HG02798 (cell line): ENCODE measurements around the gene PTPN14.

ENCODE experiments used
- ATAC-seq: cut with Tn5 transposase; IDR thresholded peaks from one replicate; pipeline ENCODE4 v1.9.1; 2021; ENCODE audit warnings: mild to moderate bottlenecking; ENCODE audit not compliant: unreplicated experiment, poor library complexity

Gene PTPN14

GRCh38 chr1:214352838-214353237 lies 198.6 kb downstream of the PTPN14 start:
- ATAC-seq = no peak

DNA sequence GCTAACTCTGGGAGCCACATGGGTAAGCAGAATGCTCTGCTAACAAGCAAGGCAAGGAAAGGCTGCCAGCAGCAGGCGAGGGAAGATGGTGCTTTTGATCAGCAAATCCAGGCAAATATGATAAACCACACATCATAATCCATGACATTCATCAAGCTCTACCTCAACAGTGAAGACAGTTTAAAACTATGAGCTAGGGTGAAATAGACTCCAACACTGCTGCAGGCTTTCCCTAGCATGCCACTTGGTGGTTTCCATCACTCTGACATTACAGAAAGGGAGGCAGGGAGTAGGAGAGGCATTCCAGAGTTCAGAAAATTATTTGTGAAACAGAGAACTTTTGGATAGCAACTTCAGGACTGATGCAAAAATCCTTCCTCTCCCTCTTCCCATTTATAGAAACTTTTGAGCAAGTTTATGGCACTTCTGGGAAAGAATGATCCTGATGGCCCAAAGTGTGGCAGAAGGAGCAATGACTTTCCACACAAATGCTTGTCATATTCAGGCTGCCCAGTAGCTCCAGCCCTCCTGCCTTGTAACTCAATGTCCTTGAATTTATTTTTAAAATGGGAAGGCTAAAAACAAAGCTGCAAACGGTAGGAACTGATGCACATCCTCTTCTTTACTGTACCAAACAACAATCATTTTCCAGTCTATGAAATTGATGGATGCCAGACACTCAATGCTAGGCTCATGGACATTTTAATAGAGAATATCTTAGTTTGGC lies 199.7 kb downstream of the PTPN14 start:
- no peak for ATAC-seq

- no peak for ATAC-seq
These were observed 201.6 kb downstream of the PTPN14 start for GRCh38 chr1:214349781-214350180.

DNA sequence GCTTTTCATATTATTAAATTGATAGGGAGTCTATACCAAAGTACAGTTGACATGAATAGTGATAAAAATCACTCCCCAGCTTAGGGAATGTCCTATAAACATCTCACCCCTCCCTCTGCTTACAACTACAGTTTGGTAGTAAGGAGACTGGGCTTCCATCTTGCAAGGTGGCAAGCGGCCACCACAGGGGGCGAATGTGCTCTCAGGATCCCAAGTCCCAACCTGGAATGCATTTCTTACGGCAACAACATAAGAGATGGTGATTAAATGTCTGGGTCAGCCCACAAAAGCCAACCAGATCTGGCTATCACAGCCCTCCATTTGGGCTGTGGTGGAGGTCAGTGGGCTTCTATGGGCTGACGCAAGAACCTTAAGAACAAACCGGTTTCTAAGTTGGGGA lies 202.4 kb downstream of the PTPN14 start:
- no peak for ATAC-seq

GRCh38 chr1:214344897-214345296 lies 206.5 kb downstream of the PTPN14 start:
- ATAC-seq = no peak

GRCh38 chr1:214342525-214342924 lies 208.9 kb downstream of the PTPN14 start:
- ATAC-seq = no peak

DNA sequence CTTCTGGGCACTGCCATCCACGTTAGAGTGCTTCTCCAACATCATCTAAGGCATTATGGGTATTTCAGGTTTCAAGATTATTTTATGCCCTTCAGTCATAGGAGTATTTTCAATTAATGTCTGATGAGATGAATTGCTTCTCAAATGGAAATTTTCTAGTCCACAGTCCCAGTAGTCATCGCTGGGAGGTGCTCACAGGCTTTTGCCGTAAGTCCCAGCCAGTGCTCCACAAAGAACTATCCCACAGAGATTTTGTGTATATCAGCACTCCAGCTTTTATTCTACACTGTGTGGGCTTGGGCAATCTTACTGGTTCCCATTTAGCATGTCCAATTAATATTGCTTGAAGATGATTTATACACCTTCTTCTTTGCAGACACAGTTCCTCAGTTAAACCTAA lies 209.5 kb downstream of the PTPN14 start:
- ATAC-seq = no peak

DNA sequence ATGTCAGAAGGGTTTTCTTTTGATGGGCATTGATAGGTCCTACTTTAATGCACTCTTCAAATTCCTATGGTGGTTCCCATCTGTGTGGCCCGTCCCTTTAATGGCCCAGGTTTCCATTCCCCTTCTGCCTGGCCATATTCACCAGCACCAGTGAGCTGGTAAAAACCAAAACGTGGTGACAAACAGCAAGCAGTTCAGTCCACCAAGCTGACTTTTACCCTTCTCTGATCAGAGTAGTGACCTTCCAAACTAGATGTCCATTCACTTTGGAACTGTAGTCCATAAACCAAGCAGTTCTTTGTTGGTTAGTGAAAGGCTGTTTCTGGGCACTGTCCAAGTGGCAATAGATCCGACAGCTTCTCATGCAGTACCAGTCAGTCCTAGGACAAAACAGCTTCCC lies 209.9 kb downstream of the PTPN14 start:
- no peak for ATAC-seq

- no peak for ATAC-seq
These were observed 213.2 kb downstream of the PTPN14 start for GRCh38 chr1:214338212-214338611.

GRCh38 chr1:214337511-214337910 lies 213.9 kb downstream of the PTPN14 start:
- no peak for ATAC-seq

- no peak for ATAC-seq
These were observed 214.4 kb downstream of the PTPN14 start for GRCh38 chr1:214337015-214337414.

DNA sequence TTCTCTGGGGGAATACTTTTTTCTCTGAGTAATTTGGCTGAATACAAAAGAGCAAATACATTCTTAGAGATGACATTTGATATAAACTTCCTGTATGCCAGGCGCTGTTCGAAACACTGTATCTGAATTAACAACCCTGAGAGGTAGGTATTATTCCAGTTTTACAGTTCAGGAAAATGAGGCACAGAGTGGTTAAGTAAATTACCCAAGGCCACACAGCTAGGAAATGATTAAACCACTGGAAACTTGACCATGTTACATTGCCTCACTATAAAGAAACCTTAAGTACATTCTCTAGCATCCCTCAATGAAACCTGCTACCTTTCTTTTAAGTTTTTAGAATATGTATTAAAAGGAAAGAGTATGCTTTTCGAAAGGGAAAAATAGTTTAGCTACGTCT lies 215.8 kb downstream of the PTPN14 start:
- ATAC-seq = no peak

DNA sequence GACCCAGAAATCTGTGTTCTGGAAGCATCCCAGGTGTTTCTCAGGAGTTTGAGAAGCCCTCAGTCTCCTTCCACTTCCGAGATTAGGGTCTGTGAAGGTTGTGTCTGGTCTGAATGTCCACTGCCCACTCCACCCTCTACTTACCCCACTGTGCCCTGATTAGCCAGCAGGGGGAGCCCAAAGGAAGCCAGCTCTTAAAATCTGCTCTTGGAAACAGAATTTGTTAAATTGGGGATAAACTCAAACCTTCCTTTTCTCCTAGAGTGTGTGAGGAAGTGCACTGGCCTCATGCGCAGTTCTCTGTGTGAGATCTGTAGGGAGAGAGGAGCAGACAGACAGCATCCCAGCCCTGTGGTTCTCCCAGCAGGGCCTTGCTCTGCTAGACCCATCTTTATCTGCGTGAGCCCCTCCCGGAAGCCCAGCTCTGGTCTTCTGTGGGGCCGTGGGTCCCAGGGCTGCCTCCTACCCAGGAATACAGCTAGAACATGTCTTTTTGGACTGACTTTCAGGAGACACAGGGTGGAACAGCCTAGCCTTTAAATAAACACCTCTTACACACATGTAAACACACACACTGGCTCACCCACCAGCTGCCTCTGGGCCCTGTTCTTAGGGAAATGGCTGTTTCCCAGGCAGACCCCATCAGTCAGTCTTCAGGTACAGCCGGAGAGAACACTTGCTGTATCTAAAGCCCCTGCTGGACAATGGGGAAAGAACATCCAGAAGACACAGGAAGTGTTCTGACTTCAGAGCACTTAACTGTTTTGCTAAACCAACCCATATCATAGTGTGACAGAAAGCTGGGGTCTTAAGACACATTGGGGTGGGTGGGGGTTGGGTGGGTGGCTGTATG lies 218.2 kb downstream of the PTPN14 start:
- ATAC-seq = peak; percentile 36

DNA sequence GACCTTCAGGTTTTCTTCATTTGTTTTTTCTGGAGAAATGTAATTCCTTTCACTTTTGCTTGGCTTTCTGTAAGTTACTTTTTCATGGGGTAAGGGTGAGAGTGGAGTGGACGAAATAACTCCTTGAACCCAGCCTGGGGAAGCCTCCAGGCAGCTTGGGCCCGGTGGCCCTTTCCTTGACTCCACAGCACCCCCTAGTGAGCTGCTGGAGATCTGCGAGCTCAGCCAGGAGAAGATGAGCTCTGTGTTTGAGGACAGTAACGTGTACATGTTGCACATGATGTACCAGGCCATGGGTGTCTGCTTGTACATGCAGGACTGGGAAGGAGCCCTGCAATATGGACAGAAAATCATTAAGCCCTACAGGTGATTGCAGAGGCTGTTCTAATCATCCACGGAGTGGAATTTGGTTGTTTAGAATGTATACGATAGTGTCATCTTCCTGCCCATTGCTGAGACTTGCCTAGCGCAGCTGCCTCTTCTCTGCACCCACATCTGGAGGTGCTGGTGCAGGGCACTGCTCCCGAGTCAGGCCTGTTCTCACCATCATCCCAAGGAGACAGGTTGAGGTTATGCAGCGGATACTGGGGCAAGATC lies 219.5 kb downstream of the PTPN14 start:
- ATAC-seq = peak; percentile 45

- ATAC-seq = no peak
These were observed 220.2 kb downstream of the PTPN14 start for GRCh38 chr1:214331180-214331579.

DNA sequence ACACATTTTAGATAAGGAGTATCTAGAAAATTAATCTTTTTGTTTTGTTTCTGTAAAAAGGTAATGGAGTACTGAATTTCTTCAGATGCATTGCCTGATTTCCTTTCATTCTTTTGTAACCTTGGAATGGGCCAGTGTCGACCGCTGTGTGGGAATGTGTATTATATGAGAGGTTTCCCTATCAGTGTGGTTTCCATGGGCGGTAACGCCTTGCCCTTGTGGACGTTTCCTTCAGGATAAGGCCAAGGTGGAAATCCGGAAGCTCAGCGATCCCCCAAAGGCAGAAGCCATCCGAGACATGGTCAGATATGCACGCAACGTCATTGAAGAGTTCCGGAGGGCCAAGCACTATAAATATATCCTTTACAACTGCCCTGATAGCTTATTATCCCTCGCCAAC lies 220.7 kb downstream of the PTPN14 start:
- ATAC-seq = no peak

DNA sequence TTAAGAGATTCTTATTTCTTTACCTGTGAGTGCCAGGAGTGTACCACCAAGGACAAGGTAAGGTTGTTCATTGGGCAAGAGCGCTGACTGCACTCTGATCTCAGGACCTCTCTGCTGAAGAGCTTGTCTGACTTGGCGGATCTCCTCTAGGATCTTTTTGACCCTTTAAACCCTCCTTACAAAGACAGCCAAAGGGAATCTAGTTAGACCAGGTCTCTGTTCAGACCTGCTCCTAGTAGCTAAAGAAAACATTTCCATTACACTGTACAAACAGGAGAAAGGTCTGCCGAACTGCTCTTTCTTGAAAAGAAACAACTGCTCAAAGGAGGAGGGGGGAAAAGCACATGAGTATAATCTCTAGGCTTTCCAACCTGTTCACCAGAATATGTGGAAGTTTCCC lies 221.2 kb downstream of the PTPN14 start:
- no peak for ATAC-seq

- no peak for ATAC-seq
These were observed 221.8 kb downstream of the PTPN14 start for GRCh38 chr1:214329470-214330220.

DNA sequence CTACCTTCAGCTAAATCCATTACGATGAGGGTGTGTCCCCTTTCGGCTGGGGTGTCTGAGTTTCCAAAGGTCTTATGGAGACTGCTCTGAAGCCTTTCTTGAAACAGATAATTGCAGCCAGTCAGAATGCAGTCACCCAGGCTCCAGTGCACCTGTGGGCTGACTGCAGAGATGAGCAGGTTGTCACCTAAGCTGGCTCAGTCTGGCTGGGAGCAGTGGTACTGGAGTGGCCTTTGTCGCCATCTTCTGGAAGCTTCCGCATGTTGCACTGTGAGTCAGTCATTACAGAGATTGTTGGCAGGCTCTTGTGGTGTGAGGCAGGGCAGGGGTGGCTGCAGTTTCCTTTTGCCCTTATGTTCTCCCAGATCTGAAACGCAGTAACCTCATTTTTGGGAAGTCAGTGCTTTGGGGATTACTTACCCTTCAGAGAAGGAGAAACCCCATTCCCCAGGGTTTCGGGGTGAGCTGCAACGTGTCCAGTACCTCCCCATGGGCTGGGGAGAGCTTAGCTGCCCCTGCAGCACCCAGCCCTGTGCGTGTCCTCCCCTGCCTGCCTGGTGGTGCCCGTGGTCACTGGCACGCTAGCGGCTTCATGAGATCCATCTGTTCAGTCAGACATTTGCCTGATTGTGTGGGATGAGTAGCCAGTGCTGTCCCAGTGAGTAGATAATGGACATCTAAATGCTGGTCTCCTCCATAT lies 222.5 kb downstream of the PTPN14 start:
- peak; percentile 93 for ATAC-seq

DNA sequence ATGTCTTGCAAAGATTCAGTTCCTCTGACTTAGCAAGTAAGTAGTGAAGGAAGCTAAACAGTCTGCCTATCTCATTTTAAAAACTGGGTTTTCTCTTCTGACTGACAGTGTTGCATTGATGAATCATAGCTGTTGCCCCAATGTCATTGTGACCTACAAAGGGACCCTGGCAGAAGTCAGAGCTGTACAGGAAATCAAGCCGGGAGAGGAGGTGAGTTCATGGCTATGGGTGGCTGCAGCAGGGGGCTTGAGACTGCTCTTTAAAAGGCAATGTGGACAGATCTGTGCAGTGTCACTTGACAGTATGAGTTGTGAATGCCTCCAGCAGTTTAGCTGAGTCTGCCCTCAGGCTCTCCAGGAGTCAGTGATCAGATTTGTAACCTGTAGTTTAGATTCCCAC lies 223.9 kb downstream of the PTPN14 start:
- no peak for ATAC-seq
